HG03457 (cell line): Measurements from ENCODE around the gene SLC16A5.

Source experiments
- ATAC-seq: cut with Tn5 transposase; IDR thresholded peaks from one replicate; pipeline ENCODE4 v1.9.1; 2021; ENCODE audit warnings: moderate number of reproducible peaks; ENCODE audit not compliant: unreplicated experiment

Gene SLC16A5

GRCh38 chr17:75155191-75155601 lies 67.4 kb downstream of the SLC16A5 start:
- no peak for ATAC-seq
